HL-60 (cell line): ENCODE measurements around the gene TBX2.

Experiments used
- DNase-seq, 2 experiments: peaks; one replicate each; pipeline ENCODE4 v3.0.0-alpha.2; 2010 to 2020; ENCODE audit warnings: low read depth in 1 of 2, low spot score in 1 of 2
- H3K27ac ChIP-seq: fragments of 250-450 bp; sonication (Bioruptor Pico); replicated peaks from 2 replicates; pipeline ENCODE4 v1.5.1; 2020; ENCODE audit warnings: mild to moderate bottlenecking, moderate library complexity
- H3K27me3 ChIP-seq: fragments of 250-450 bp; sonication (Bioruptor Pico); 2 replicates; pipeline ENCODE4 v1.5.1; 2021; ENCODE audit warnings: mild to moderate bottlenecking, moderate library complexity; ENCODE audit not compliant: insufficient read depth, poor library complexity, severe bottlenecking
- H3K4me3 ChIP-seq: replicated peaks from 2 replicates; pipeline ENCODE4 v1.5.1; 2011; ENCODE audit warnings: mild to moderate bottlenecking, control low read depth, low read length; ENCODE audit not compliant: insufficient read depth
- CTCF ChIP-seq: IDR thresholded peaks from one replicate; pipeline ENCODE4 v1.5.1; 2011; ENCODE audit warnings: low read length, control low read depth, inconsistent platforms; ENCODE audit not compliant: insufficient read depth
- GABPA ChIP-seq: IDR thresholded peaks from 2 replicates; pipeline ENCODE4 v1.6.1; 2012; ENCODE audit warnings: low read depth
- POLR2AphosphoS5 ChIP-seq: IDR thresholded peaks from 2 replicates; pipeline ENCODE4 v1.6.1; 2012; ENCODE audit warnings: low read depth
- REST ChIP-seq: IDR thresholded peaks from 2 replicates; pipeline ENCODE4 v1.6.1; 2012; ENCODE audit warnings: low read depth; ENCODE audit not compliant: insufficient replicate concordance
- SPI1 ChIP-seq: IDR thresholded peaks from 2 replicates; pipeline ENCODE4 v1.6.1; 2012; ENCODE audit warnings: low read depth, mild to moderate bottlenecking, borderline replicate concordance

The TBX2 gene

DNA sequence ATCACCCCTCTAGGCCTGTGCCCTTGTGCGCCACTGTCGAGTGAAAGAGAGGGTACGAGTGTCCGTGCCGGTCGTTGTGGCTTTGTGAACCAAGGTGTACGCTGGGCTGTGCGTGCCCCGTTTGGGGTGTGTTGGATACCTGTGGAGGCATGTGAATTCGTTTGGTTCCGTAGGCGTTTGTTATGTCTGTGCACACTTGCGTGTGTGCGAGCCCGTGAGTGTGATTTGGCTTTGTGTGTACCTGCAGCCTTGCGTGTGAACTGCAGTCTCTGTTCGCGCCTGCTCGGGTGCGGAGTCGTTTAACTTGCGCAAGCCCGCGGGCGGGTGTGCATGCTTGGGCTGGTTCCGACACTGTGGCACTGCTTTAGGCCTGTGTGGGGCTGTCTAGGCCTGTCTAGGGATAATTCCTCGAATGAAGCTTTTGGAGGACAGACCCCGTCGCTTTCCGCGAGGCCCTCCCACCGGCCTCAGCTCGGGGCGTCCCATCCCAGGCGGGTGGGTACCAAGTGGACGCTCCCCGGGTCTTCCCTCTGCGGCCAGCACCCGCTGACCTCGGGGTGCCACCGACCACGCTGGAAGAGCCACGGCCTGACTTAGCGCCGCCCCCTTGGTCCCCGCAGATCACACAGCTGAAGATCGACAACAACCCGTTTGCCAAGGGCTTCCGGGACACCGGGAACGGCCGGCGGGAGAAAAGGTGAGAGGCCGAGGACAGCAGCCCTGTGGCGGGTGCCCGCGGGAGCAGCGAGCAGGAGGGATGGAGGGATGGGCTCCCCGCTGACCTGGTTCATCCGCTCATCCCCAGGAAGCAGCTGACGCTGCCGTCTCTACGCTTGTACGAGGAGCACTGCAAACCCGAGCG is 4.4 kb downstream of the TBX2 start:
- Histone ChIP-seq H3K27ac (no peak overlapping the region), H3K27me3 (peaks cover 81% of the 10 kb centered on the region), H3K4me3 (no peak overlapping the region)
- no peak for DNase-seq
- TF ChIP-seq GABPA (no peak), CTCF (no peak), SPI1 (no peak), REST (no peak), POLR2AphosphoS5 (no peak)

GRCh38 chr17:61404663-61404912 is 4.9 kb downstream of the TBX2 start:
- no peak overlapping the region for H3K27ac ChIP-seq
- H3K27me3 ChIP-seq, result peaks cover 81% of the 10 kb centered on the region

More at GRCh38 chr17:61404663-61404912, 4.9 kb downstream of the TBX2 start:
- no peak overlapping the region for H3K4me3 ChIP-seq
- no peak for TF ChIP-seq REST
- no peak for TF ChIP-seq CTCF
- TF ChIP-seq GABPA, result no peak
- TF ChIP-seq SPI1, result no peak
- TF ChIP-seq POLR2AphosphoS5, result no peak
- DNase-seq, result no peak
